Medulla oblongata (tissue), 1 donor: Measurements from ENCODE around the gene CACNG5.

ENCODE experiments used
- DNase-seq: peaks from one replicate; pipeline ENCODE4 v3.0.0-alpha.2; 2015; ENCODE audit errors: extremely low spot score

CACNG5 gene, protein sequence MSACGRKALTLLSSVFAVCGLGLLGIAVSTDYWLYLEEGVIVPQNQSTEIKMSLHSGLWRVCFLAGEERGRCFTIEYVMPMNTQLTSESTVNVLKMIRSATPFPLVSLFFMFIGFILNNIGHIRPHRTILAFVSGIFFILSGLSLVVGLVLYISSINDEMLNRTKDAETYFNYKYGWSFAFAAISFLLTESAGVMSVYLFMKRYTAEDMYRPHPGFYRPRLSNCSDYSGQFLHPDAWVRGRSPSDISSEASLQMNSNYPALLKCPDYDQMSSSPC

GRCh38 chr17:66834919-66835454, at the start of gene CACNG5:
TSS of gene CACNG5 (plus strand) at chr17:66835117. CDS start at chr17:66877333, 42,216 bp downstream.
- no peak for DNase-seq

- DNase-seq, result no peak
Measured at GRCh38 chr17:66786107-66786506, 48.8 kb upstream of the CACNG5 start.

DNA sequence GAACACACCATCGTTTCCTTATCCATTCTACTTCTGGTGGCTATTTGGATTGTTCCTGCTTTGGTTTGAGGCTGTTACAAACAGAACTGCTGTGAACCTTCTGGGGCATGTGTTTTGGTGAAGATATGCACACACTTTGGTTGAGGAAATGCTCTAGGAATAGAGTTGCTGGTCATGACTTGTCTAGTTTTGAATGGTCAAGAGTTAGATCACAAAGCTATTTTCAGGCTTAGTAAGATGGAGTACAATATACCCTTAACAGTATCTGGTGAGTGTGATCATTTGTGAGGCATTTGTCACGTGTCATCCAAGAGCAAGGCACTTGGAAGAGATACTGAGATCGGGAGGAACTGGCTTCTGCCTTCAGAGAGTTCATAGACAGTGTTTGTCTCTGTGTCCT, 47.0 kb upstream of the CACNG5 start:
- no peak for DNase-seq

DNA sequence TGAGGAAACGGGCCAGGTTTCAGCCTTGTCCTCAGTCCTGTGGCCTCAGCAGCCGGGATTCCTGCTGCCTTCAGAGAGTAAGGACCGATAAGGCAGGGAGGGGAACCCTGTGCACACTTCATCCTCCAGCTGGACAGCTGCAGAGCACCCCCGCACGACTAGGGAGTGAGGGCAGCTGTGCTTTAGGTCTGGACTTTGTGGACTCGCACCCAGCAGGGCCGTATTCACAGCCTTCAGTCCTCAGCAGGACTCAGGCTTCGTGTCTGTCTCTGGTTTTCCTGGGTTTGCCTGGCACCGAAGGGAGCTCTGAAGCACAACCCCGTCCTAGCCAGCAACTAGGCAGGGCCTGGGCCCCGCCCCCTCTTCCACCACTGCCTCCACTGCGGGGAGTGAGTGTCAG, 45.8 kb upstream of the CACNG5 start:
- DNase-seq, result no peak

- peak; percentile 38 for DNase-seq
Measured at GRCh38 chr17:66789961-66790437, 44.9 kb upstream of the CACNG5 start.

DNA sequence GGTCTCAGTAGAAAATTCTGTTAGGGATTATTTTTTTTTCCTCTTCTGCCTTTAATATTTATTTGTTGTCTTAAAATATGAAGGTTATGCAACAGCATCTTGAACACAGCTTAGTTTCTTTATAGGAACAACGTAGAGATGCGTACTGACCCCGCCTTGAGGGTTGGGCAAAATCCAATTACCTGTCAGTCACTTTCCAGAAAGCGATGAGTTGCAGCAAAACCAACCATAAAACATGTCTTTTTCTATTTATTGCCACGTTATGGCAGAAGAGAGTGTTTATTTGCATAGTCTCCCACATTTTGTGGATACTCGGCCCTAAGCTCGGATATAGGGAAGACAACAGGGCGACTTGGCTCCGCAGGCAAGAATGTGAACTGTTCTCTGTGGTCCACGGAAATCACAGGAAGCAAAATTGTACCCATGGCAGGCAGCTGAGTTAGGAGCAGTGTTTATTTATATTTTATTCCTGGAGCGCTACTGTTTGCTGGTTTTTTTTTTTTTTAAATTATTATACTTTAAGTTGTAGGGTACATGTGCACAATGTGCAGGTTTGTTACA, 44.3 kb upstream of the CACNG5 start:
- DNase-seq, result no peak

DNA sequence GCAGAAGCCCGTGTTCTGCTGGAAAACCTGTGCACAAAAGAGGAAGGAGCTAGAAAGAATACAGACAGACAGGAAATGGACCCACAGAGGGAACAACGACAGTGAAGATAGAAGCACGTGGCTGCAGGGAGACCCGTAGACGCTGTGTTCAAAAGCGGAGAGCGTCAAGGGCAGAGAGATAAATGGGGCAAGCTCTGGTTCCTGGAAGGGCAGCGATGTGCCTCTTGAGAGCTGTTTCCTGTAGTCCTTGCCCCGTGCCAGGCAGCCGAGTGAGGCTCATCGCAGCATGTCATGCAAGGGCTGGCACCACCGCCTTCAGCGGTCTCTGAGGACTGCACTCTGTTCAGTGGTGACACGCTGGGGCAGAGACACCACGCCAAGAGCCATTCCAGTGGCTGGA, 43.6 kb upstream of the CACNG5 start:
- DNase-seq, result peak; percentile 84

DNA sequence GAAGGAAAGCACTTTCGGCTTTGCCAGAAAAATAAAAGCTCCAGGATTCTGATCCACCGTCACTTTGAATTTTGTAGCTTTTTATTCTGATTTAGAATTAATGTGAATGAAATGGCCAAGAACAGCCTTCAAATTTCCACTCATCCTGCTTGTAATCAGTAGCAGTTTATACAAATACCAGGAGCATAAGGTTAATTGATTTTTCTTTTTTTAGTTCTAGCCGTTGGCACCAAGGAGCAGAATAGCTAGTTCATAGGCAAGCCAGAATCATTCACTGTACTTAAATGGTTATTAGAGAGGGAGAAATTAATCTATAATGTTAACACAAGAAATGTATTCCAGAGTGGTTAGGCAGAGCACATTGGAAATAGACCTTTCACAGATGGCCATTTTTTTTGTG, 41.1 kb upstream of the CACNG5 start:
- no peak for DNase-seq

- DNase-seq, result no peak
Measured at GRCh38 chr17:66795486-66795885, 39.4 kb upstream of the CACNG5 start.

- DNase-seq, result peak; percentile 67
Measured at GRCh38 chr17:66799849-66800537, 34.9 kb upstream of the CACNG5 start.

DNA sequence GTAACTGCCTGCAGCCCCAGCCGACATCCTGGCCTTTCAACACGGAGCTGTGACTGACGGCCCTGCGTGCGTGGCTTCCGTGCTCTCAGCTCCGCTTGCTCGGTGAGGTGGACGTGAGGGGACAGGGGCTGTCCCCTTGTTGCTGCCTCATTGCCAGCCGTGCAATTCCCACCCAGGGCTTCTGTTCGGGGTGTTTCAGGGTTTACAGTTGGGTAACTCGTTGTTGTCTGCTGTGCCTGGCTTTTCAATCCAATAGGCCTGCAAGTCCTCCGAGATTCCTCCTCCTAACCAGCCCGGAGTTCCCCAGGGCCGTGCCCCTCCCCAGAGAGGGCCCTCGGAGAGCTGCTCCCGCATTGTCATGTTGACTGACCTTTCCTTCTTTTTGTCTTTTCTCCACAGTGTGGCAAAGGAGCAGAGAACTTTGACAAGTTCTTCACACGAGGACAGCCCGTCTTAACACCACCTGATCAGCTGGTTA, 31.4 kb upstream of the CACNG5 start:
- DNase-seq, result no peak

DNA sequence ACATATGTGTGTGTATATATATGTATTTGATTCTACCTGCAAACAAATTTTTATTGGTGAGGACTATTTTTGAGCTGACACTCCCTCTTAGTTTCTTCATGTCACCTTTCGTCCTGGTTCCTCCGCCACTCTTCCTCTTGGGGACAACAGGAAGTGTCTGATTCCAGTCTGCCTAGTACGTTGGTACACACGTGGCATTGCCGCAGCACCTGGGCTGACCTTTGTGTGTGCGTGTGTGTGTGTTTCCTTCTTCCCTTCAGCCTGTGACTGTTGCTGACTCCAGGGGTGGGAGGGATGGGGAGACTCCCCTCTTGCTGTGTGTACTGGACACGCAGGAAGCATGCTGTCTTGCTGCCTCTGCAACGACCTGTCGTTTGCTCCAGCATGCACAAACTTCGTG, 29.4 kb upstream of the CACNG5 start:
- DNase-seq, result no peak

- no peak for DNase-seq
Measured at GRCh38 chr17:66807182-66807581, 27.7 kb upstream of the CACNG5 start.

GRCh38 chr17:66809408-66809807, 25.5 kb upstream of the CACNG5 start:
- no peak for DNase-seq

- DNase-seq, result no peak
Measured at GRCh38 chr17:66810951-66811682, 23.8 kb upstream of the CACNG5 start.

DNA sequence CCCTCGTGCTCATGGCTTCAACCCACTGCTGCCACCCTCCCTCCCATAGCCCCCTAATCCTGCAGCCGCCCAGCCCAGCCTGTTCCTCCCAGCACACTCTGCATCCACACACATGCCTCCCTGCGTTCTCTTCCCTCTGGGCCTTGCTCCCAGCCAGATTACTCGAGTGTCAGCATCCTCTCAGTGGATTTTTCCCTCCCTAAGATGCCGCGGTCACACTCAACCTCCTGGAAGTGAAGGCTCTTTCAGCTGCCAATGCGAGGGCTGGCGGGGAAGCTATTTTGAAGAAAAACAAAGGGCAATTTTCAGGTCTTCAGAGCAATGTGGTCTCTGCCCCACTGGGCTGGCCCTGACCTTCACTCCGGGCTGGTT, 23.2 kb upstream of the CACNG5 start:
- no peak for DNase-seq

- DNase-seq, result no peak
Measured at GRCh38 chr17:66812571-66812970, 22.3 kb upstream of the CACNG5 start.

- DNase-seq, result no peak
Measured at GRCh38 chr17:66813296-66813695, 21.6 kb upstream of the CACNG5 start.

GRCh38 chr17:66814026-66814425, 20.9 kb upstream of the CACNG5 start:
- no peak for DNase-seq

DNA sequence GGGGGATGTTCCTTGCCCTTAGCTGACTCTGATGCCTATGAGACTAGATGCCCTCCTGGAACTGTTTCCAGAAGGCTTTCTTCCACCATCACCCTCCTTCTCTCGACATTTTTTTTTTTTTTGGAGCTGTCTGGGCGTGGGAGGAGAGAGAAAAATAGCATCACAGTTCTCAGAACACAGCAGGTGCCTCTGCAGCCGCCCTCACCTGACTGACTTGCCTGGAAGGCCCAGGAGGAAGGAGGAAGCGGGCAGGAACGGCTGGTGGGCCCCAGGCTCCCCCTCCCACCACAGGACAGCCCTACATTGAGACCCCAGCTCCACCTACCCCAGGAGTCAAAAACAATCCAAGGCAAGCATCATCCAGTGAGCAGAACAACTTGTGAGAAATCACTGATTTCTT, 20.3 kb upstream of the CACNG5 start:
- DNase-seq, result no peak

DNA sequence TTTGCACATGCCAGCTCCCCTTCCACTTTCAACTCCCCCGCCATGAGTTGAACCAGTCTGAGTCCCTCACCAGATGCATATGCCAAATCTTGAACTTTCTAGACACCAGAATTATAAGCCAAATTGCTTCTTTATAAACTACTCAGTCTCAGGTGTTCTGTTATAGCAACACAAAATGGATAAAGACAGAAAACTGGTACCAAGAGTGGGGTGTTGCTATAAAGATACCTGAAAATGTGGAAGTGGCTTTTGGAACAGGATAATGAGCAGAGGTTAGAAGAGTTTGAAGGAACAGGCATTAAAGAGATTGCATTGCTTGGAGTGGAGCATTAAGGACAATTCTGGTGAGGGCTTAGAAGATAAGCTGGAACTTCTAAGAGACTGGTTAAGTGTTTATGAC, 17.2 kb upstream of the CACNG5 start:
- no peak for DNase-seq

GRCh38 chr17:66819466-66819865, 15.5 kb upstream of the CACNG5 start:
- no peak for DNase-seq
